Measurements from ENCODE around the gene LRP1.

DNA sequence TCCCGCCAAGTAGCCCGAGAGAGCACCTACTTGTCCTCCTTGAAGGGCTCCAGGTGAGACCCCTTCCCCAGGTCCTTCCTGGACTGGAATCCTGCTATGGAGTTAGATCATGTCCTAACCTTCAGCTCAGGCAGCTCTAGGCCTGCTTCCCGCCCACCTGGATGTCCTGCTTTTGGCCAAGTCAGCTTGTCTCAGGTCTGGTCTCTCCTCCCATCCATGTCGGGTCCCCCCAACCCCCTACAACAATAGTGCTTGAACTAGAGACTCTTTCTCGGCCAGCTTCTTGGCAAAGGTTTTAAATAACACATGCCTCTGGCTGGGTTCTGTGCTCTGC is 35.8 kb upstream of the LRP1 start:
- TF ChIP-seq, protein P1, sequence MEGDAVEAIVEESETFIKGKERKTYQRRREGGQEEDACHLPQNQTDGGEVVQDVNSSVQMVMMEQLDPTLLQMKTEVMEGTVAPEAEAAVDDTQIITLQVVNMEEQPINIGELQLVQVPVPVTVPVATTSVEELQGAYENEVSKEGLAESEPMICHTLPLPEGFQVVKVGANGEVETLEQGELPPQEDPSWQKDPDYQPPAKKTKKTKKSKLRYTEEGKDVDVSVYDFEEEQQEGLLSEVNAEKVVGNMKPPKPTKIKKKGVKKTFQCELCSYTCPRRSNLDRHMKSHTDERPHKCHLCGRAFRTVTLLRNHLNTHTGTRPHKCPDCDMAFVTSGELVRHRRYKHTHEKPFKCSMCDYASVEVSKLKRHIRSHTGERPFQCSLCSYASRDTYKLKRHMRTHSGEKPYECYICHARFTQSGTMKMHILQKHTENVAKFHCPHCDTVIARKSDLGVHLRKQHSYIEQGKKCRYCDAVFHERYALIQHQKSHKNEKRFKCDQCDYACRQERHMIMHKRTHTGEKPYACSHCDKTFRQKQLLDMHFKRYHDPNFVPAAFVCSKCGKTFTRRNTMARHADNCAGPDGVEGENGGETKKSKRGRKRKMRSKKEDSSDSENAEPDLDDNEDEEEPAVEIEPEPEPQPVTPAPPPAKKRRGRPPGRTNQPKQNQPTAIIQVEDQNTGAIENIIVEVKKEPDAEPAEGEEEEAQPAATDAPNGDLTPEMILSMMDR (conservative IDR thresholded peaks at IDR 0.05; ENCODE audit: low read depth, low read length), result no peak
- no peak for TF ChIP-seq EZH2 (IDR thresholded peaks at IDR 0.05; ENCODE audit: low read length, unreplicated experiment)
